ENCODE measurements around the gene ARHGAP8.

Gene ARHGAP8

GRCh38 chr22:44807915-44808690, 55.7 kb downstream of the ARHGAP8 start:
- DNase-seq = no peak

GRCh38 chr22:44809456-44809855, 57.1 kb downstream of the ARHGAP8 start:
- DNase-seq = no peak

GRCh38 chr22:44811141-44811540, 58.8 kb downstream of the ARHGAP8 start:
- DNase-seq = no peak

- DNase-seq = no peak
These were observed 61.0 kb downstream of the ARHGAP8 start for GRCh38 chr22:44813416-44813815.

GRCh38 chr22:44814266-44815098, 62.1 kb downstream of the ARHGAP8 start:
- no peak for DNase-seq

- DNase-seq = no peak
These were observed 63.0 kb downstream of the ARHGAP8 start for GRCh38 chr22:44815099-44816070.

GRCh38 chr22:44816141-44816540, 63.8 kb downstream of the ARHGAP8 start:
- no peak for DNase-seq

- no peak for DNase-seq
These were observed 66.4 kb downstream of the ARHGAP8 start for GRCh38 chr22:44818727-44819126.

- no peak for DNase-seq
These were observed 67.7 kb downstream of the ARHGAP8 start for GRCh38 chr22:44819966-44820631.

GRCh38 chr22:44821741-44822475, 69.5 kb downstream of the ARHGAP8 start:
- DNase-seq = no peak

GRCh38 chr22:44822534-44822933, 70.2 kb downstream of the ARHGAP8 start:
- no peak for DNase-seq

- no peak for DNase-seq
These were observed 71.0 kb downstream of the ARHGAP8 start for GRCh38 chr22:44823396-44823795.

GRCh38 chr22:44823806-44824205, 71.4 kb downstream of the ARHGAP8 start:
- DNase-seq = no peak

- DNase-seq = no peak
These were observed 71.9 kb downstream of the ARHGAP8 start for GRCh38 chr22:44824271-44824670.

- no peak for DNase-seq
These were observed 73.2 kb downstream of the ARHGAP8 start for GRCh38 chr22:44825310-44826150.

GRCh38 chr22:44827666-44828190, 75.4 kb downstream of the ARHGAP8 start:
- no peak for DNase-seq

- DNase-seq = no peak
These were observed 75.8 kb downstream of the ARHGAP8 start for GRCh38 chr22:44828193-44828592.

GRCh38 chr22:44831885-44832284, 79.5 kb downstream of the ARHGAP8 start:
- no peak for DNase-seq

- no peak for DNase-seq
These were observed 81.7 kb downstream of the ARHGAP8 start for GRCh38 chr22:44834065-44834464.

GRCh38 chr22:44837481-44837880, 85.1 kb downstream of the ARHGAP8 start:
- no peak for DNase-seq

All from KG1 (cell line).